ENCODE measurements around the gene TPSAB1.

- TF ChIP-seq RAD21 (IDR thresholded peaks at IDR 0.05; ENCODE audit: low read depth) (no peak), MAX (IDR thresholded peaks at IDR 0.05) (no peak), CTCF (IDR thresholded peaks at IDR 0.05 in 2 of 3, conservative IDR thresholded peaks at IDR 0.05 in 1 of 3; ENCODE audit: borderline replicate concordance in 1 of 3, insufficient read depth in 1 of 3, low read depth in 2 of 3, low read length in 2 of 3) (no peak), YY1 (IDR thresholded peaks at IDR 0.05; ENCODE audit: extremely low read depth, insufficient replicate concordance, low read depth, low read length) (no peak), POLR2A (IDR thresholded peaks at IDR 0.05; ENCODE audit: borderline replicate concordance, extremely low read depth, insufficient read depth, insufficient read length) (no peak), EZH2phosphoT487 (IDR thresholded peaks at IDR 0.05; ENCODE audit: borderline replicate concordance) (no peak), EZH2 (IDR thresholded peaks at IDR 0.05) (no peak)
Measured at GRCh38 chr16:1201444-1201843, 39.1 kb upstream of the TPSAB1 start.

Data from HCT116 (cell line).